ENCODE measurements around the gene MB21D2. TPM values are rescaled to one million over a fixed set of nuclear protein-coding genes. Genes with fewer than 3 reads are reported as not detected.
"Not testable (repeated sequence)": the region's sequence is repeated elsewhere in the genome, so short reads cannot be mapped to it uniquely, and the experiment has no call there.

MB21D2 gene
- polyA plus RNA-seq, 1 donor (not counting 4 experiments of a cell fraction or from before 2014, with no cell fraction given) = 9.0 TPM

GRCh38 chr3:192795021-192795420, 122.6 kb downstream of the MB21D2 start:
- no peaks in the 10 kb centered on the region for H3K27me3 ChIP-seq (ENCODE audit: control insufficient read depth, extremely low read depth, insufficient read depth, low read length)
- no peak overlapping the region for H3K27ac ChIP-seq (ENCODE audit: control insufficient read depth, insufficient read depth, low read length)
- H3K4me2 ChIP-seq (ENCODE audit: control insufficient read depth, extremely low read depth, insufficient read depth, low read depth, low read length) = no peak overlapping the region
- H3K9ac ChIP-seq (ENCODE audit: control insufficient read depth, extremely low read depth, insufficient read depth, low read length) = no peak overlapping the region
- TF ChIP-seq EZH2 (IDR thresholded peaks at IDR 0.05; ENCODE audit: low read length) (no peak), CTCF (optimal IDR thresholded peaks at IDR 0.05 in 1 of 3, IDR thresholded peaks at IDR 0.05 in 1 of 3, conservative IDR thresholded peaks at IDR 0.05 in 1 of 3; ENCODE audit: extremely low read depth in 1 of 3, insufficient read depth in 2 of 3, low read length in 3 of 3) (no peak)
- no peaks in the 10 kb centered on the region for H3K79me2 ChIP-seq (ENCODE audit: control insufficient read depth, insufficient read depth, low read length)
- no peaks in the 10 kb centered on the region for H3K4me1 ChIP-seq (ENCODE audit: control insufficient read depth, extremely low read depth, insufficient read depth, low read length)
- peaks cover 3 to 7% of the 10 kb centered on the region in 2 experiments for H3K36me3 ChIP-seq (ENCODE audit: control insufficient read depth in 2 of 2, extremely low read depth in 1 of 2, insufficient read depth in 2 of 2, low read length in 2 of 2)
- DNase-seq (ENCODE audit: low read depth, low spot score) (no peak), FAIRE-seq (no peak)
- no peaks in the 10 kb centered on the region for H4K20me1 ChIP-seq (ENCODE audit: control insufficient read depth, extremely low read depth, insufficient read depth, low read length)
- H3K4me3 ChIP-seq (ENCODE audit: control insufficient read depth in 2 of 3, extremely low read depth in 1 of 3, insufficient read depth in 2 of 3, low read depth in 1 of 3, low read length in 3 of 3) = no peak overlapping the region
- no peaks in the 10 kb centered on the region for H3K9me3 ChIP-seq (ENCODE audit: control insufficient read depth, low read depth, low read length)
- dilution Hi-C loops (cut with MboI; ENCODE audit: extremely low pct_ligation_motif_present, low sequenced_read_pairs) = no loop called here
- no peak overlapping the region for H2AFZ ChIP-seq (ENCODE audit: control insufficient read depth, low read length)
- H3K9me1 ChIP-seq (ENCODE audit: control insufficient read depth, extremely low read depth, insufficient read depth, low read length) = no peaks in the 10 kb centered on the region

- Histone ChIP-seq H3K9me1 (ENCODE audit: control insufficient read depth, extremely low read depth, insufficient read depth, low read length) (no peaks in the 10 kb centered on the region), H3K9ac (ENCODE audit: control insufficient read depth, extremely low read depth, insufficient read depth, low read length) (no peak overlapping the region), H3K79me2 (ENCODE audit: control insufficient read depth, insufficient read depth, low read length) (no peaks in the 10 kb centered on the region), H3K4me3 (ENCODE audit: control insufficient read depth in 2 of 3, extremely low read depth in 1 of 3, insufficient read depth in 2 of 3, low read depth in 1 of 3, low read length in 3 of 3) (no peak overlapping the region), H3K27ac (ENCODE audit: control insufficient read depth, insufficient read depth, low read length) (no peak overlapping the region), H3K4me1 (ENCODE audit: control insufficient read depth, extremely low read depth, insufficient read depth, low read length) (no peaks in the 10 kb centered on the region), H3K9me3 (ENCODE audit: control insufficient read depth, low read depth, low read length) (no peaks in the 10 kb centered on the region), H2AFZ (ENCODE audit: control insufficient read depth, low read length) (no peak overlapping the region), H3K36me3 (ENCODE audit: control insufficient read depth in 2 of 2, extremely low read depth in 1 of 2, insufficient read depth in 2 of 2, low read length in 2 of 2) (peaks cover 3 to 7% of the 10 kb centered on the region in 2 experiments), H4K20me1 (ENCODE audit: control insufficient read depth, extremely low read depth, insufficient read depth, low read length) (no peaks in the 10 kb centered on the region), H3K4me2 (ENCODE audit: control insufficient read depth, extremely low read depth, insufficient read depth, low read depth, low read length) (no peak overlapping the region), H3K27me3 (ENCODE audit: control insufficient read depth, extremely low read depth, insufficient read depth, low read length) (no peaks in the 10 kb centered on the region)
- no peak for TF ChIP-seq CTCF (optimal IDR thresholded peaks at IDR 0.05 in 1 of 3, IDR thresholded peaks at IDR 0.05 in 1 of 3, conservative IDR thresholded peaks at IDR 0.05 in 1 of 3; ENCODE audit: extremely low read depth in 1 of 3, insufficient read depth in 2 of 3, low read length in 3 of 3)
- dilution Hi-C loops (cut with MboI; ENCODE audit: extremely low pct_ligation_motif_present, low sequenced_read_pairs) = no loop called here
- no peak for FAIRE-seq
- no peak for DNase-seq (ENCODE audit: low read depth, low spot score)
Observed at GRCh38 chr3:192794216-192794615, 123.4 kb downstream of the MB21D2 start.

- H3K36me3 ChIP-seq (ENCODE audit: control insufficient read depth in 2 of 2, extremely low read depth in 1 of 2, insufficient read depth in 2 of 2, low read length in 2 of 2); H4K20me1 ChIP-seq (ENCODE audit: control insufficient read depth, extremely low read depth, insufficient read depth, low read length); H3K9ac ChIP-seq (ENCODE audit: control insufficient read depth, extremely low read depth, insufficient read depth, low read length); H2AFZ ChIP-seq (ENCODE audit: control insufficient read depth, low read length); H3K4me3 ChIP-seq (ENCODE audit: control insufficient read depth in 2 of 3, extremely low read depth in 1 of 3, insufficient read depth in 2 of 3, low read depth in 1 of 3, low read length in 3 of 3); H3K9me1 ChIP-seq (ENCODE audit: control insufficient read depth, extremely low read depth, insufficient read depth, low read length); DNase-seq (ENCODE audit: low read depth, low spot score); H3K27me3 ChIP-seq (ENCODE audit: control insufficient read depth, extremely low read depth, insufficient read depth, low read length); H3K79me2 ChIP-seq (ENCODE audit: control insufficient read depth, insufficient read depth, low read length); H3K27ac ChIP-seq (ENCODE audit: control insufficient read depth, insufficient read depth, low read length); H3K4me1 ChIP-seq (ENCODE audit: control insufficient read depth, extremely low read depth, insufficient read depth, low read length); H3K4me2 ChIP-seq (ENCODE audit: control insufficient read depth, extremely low read depth, insufficient read depth, low read depth, low read length); H3K9me3 ChIP-seq (ENCODE audit: control insufficient read depth, low read depth, low read length); dilution Hi-C loops (cut with MboI; ENCODE audit: extremely low pct_ligation_motif_present, low sequenced_read_pairs); FAIRE-seq: not testable (repeated sequence)
Observed at GRCh38 chr3:192788816-192789515, 128.7 kb downstream of the MB21D2 start.
